Fibroblast of skin of right quadriceps (primary cell): Measurements from ENCODE around the gene SEMA7A.
"Not testable (repeated sequence)": the region's sequence is repeated elsewhere in the genome, so short reads cannot be mapped to it uniquely, and the experiment has no call there.

Source experiments
- DNase-seq: peaks from one replicate; pipeline ENCODE4 v3.0.0-alpha.2; 2013

Gene SEMA7A, protein sequence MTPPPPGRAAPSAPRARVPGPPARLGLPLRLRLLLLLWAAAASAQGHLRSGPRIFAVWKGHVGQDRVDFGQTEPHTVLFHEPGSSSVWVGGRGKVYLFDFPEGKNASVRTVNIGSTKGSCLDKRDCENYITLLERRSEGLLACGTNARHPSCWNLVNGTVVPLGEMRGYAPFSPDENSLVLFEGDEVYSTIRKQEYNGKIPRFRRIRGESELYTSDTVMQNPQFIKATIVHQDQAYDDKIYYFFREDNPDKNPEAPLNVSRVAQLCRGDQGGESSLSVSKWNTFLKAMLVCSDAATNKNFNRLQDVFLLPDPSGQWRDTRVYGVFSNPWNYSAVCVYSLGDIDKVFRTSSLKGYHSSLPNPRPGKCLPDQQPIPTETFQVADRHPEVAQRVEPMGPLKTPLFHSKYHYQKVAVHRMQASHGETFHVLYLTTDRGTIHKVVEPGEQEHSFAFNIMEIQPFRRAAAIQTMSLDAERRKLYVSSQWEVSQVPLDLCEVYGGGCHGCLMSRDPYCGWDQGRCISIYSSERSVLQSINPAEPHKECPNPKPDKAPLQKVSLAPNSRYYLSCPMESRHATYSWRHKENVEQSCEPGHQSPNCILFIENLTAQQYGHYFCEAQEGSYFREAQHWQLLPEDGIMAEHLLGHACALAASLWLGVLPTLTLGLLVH

DNA sequence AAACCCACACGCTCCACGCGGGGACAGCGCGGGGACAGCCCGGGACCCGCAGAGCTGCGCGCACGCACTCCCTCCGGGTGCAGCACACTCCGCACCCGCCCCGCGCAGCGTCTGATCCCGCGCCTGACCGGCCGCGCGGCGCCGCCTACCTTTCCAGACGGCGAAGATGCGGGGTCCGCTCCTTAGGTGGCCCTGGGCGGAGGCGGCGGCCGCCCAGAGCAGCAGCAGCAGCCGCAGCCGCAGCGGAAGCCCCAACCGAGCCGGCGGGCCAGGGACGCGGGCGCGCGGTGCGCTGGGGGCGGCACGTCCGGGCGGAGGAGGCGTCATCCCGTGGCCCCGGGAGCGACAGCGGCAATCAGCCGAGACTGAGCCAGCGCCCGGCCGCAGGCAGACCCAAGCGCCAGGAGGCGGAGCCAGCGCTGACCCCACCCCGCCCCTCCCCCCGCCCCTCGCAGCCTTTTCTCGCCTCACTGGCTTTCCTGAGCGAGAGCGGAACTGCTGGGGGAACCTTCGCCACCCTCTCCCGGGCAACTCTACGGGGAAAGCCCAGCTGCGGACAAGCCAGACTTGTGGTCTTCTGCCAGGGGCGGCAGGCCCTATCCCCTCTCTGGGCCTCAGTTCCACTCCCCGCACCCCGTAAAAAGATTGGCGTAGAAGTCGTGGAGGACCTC lies at the start of gene SEMA7A:
Gene SEMA7A, minus strand, starts transcription at position 367 of the 671 bp plus-strand sequence. Its CDS starts 40 bp downstream, at position 327.
- DNase-seq: peak; percentile 81

DNA sequence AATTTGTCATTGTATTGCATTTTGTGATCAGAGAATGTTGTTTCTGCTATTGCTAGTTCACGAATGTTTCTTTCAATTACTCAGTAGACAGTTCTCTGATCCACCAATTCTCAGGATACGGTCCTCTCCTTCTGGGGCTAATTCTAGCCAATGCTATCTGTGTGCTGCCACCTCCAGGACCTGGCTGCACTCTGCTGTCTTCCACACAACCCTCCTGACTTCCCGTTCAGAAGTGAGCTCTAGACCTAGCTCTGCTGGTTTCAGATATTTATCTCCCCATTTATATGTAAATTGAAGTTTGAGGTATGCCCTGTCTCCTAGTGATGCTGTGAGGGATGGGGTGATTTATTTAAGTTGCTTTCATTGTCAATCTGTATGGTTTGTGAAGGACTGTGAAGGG lies 48.9 kb upstream of the SEMA7A start:
- no peak for DNase-seq

DNA sequence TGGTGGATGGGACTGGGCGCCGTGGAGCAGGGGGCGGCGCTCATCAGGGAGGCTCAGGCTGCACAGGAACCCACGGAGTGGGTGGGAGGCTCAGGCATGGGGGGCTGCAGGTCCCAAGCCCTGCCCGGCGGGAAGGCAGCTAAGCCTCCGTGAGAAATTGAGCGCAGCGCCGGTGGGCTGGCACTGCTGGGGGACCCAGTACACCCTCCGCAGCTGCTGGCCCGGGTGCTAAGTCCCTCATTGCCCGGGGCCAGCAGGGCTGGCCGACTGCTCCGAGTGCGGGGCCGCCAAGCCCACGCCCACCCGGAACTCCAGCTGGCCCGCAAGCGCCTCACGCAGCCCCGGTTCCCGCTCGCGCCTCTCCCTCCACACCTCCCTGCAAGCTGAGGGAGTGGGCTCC lies 46.6 kb upstream of the SEMA7A start:
- not testable (repeated sequence) for DNase-seq

DNA sequence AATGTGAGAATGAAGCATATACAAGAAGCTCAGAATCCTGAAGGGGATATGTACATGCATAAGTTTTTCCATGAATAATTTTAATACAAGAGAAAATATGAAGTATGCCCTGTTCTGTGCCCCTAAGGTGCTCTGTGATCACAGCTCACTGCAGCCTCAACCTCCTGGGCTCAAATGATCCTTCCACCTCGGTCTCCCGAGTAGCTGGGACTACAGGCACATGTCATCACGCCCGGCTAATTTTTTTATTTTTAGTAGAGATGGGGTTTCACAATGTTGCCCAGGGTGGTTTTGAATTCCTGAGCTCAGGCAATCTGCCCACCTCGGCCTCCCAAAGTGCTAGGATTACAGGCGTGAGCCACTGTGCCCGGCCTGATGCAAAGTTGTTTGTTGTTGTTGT lies 37.9 kb upstream of the SEMA7A start:
- DNase-seq: not testable (repeated sequence)

DNA sequence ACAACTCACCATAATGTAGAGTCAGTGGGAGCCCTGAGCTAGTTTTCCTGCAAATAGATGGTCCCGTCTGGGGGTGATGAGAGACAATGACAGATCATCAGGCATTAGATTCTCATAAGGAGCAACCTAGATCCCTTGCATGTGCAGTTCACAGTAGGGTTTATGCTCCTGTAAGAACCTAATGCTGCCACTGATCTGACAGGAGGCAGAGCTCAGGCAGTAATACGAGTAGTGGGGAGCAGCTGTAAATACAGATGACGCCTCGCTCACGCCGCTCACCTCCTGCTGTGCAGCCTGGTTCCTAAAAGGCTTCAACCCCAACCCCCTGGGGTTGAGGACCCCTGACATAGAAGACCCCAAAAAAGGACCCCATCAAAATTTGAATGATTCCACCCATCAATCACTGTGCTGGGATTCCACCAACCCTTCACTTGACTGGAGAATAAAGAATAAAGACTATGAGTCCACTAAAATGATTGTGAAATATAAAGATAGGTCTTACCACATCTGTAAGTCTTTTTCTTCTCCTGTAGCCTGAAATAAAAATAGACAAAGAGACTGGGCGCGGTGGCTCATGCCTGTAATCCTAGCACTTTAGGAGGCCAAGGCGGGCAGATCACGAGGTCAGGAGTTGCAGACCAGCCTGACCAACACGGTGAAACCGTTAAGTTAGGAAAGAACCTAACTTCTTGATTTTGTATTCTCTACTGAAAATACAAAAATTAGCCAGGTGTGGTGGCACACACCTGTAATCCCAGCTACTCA lies 37.1 kb upstream of the SEMA7A start:
- no peak for DNase-seq

DNA sequence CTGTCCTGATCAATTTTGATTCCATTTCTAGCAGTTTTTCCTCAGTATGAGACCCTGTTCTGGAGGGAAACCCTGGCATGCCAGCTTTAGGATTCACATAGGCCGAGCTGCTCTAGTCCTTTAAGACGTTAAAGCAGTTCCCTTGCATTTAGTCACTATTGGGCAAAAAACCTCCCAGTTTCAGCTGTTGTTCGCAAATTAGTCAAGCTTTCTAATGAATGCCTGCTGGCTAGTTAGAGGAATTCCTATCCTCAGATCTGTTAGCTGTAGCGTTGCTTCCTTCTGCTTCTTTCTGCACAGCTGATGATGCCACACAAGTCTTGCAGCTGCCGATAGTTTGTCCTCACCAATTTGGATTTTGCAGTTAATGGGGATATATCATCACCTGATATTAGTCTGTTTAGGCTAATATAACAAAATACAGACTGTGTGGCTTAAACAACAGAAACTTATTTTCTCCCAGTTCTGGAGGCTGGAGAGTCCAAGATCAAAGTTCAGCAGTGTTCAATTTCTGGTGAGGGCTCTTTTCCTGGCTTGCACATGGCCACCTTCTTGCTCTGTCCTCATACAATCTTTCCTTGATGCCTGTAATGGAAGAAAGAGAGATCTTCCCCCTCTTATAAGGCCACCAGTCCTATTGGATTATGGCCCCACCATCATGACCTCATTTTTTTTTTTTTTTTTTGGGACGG lies 34.7 kb upstream of the SEMA7A start:
- no peak for DNase-seq

DNA sequence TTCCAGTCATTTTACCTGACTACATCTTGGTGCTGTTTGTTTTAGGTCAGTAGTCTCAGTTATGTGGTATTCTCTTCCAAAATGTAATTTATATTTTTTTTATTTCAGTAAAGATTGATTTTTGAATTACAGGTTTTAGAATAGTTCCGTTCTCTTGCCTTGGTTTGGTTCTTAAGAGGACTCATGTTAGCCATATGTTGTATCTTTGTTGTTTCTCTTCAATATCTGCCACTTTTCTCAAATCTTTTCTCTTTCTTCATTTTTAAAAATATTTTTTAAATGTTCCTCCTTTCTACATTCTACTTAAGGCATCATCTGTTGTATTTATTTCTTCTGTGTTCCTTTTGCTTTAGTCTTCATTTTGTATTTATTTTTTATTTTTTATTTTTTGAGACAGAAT lies 32.8 kb upstream of the SEMA7A start:
- DNase-seq: no peak

DNA sequence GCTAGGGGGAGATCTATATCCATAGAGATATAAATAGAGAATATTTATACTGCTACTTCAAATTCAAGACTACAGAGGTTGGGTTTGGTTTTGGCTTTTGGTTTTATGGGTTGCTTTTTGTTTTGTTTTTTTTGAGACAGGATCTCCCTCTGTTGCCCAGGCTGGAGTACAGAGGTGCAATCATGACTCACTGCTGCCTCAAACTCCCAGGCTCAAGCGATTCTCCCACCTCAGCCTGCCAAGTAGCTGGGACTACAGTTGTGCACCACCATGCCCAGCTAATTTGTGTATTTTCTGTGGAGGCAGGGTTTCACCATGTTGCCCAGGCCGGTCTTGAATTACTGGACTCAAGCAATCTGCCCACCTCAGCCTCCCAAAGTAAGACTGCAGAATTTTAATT lies 31.1 kb upstream of the SEMA7A start:
- DNase-seq: no peak

DNA sequence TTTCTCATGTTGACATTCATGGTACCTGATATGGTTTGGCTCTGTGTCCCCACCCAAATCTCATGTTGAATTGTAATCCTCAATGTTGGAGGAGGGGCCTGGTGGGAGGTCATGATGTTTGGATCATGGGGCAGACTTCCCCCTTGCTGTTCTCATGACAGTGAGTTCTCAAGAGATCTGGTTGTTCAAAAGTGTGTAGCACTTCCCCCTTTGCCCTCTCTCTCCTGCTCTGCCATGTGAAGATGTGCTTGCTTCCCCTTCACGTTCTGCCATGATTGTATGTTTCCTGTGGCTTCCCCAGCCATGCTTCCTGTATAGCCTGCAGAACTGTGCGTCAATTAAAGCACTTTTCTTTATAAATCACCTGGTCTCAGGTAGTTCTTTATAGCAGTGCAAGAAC lies 30.5 kb upstream of the SEMA7A start:
- DNase-seq: no peak

DNA sequence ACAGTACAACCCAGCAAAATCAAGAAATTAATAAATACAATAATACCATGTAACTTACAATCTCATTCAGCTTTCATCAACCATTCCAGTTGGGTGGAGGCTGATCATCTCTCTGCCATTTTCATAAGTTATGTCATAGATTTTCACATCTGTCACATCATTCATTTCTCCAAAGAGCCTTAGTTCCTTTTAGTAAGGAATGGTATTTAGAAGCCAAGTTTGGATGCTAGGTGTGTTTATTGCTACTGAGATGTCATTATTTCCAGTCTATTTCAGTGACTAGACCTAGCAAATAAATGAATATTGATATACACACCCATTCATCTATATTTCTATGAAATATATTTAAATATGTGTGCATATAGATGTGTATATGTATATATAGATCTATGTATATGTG lies 29.9 kb upstream of the SEMA7A start:
- no peak for DNase-seq

DNA sequence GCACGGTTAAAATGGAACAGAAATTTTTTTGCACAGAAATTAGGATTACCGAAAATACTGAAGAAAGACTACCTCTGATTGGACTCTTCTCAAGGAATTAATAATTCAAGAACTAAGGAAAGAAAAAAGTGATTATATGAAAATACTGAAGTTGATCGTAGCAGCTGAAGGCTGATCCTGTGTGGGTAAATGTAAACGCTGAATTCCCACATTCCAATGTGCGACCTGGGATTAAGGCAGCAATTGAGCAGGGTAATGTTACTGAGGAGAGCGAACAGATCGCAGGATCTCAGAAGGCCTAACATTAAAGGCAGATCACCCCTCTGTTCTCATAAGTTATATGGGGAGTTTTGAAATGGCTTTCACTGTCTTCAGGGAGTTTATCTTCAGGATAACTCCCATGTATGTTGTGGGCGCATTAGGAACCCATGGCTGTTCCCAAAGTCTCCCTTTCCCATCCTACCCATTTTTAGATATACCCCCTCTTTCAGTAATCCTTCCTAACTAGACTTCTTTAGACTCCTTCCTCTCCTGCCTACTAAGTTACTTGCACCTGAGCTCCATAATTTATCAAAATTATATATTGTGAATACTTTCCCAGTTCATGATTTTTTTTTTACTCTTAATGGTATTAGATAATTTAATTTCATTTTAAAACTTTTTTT lies 28.2 kb upstream of the SEMA7A start:
- no peak for DNase-seq

DNA sequence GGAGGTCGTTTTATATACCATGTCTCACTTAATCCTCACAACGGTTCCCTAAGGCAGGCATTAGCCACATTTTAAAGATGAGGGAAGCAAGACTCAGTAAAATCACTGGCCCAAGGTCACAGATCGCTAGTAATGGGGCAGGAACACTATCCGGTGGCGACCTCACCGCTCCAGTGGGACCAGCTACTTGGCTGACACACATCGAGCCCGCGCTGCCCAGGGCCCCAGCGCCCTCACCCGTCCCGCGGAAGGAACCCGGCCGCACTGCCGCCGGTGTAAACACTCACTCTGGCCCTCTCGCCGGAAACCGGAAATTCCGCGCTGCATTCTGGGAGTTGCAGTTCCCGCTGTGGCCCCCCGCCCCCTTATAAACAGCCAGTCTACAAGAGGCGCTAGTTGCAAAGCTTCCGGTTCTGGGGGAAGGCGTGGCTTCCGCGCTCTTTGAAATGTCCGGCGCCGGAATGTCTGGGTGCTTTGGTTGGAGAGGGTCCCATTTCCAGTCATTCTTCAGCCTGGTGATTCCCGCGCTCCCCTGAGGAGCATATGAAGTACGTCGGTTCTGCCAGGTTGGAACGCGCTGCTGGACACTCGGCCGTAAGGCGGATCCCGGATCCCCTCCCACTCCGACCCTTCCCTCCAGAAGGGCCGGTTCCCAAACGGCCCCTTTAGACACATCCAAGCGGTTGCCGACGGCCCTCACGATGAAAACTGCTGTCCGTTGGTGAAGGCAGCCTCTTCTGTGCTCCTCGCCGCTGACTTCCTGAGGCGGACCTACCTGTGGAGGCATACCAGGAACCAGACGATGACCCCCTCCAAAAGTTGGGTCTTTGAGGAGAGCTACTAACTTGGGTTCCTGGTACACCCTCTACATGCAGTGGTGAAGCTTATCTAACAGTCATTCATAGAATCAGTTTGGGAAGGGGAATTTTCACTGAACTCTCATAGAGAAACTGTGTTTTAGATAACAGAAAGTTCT lies 27.4 kb upstream of the SEMA7A start, which contains the start of gene UBL7:
Gene UBL7, minus strand, starts transcription at position 290 of the 976 bp plus-strand sequence. CDS start 2,293 bp downstream, outside the sequence.
- DNase-seq: peak; percentile 97

DNA sequence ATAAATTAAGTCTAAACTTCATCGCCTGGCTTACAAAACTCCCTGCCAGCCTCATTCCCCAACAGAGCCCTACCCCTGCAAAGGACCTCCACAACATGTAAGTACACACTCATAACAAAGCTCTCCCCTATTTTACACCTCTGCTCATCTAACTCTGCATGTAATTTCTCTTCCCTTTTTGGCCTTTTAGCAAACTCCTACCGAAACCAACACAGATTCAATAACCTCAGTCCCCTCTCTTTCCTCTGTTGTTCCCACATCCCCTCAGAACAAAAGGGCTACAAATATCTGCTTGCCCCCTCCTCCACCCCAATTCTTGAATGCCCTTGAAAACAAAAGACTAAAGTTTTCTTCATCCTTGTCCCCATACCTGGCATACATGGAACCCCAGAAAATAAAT lies 26.5 kb upstream of the SEMA7A start:
- no peak for DNase-seq

DNA sequence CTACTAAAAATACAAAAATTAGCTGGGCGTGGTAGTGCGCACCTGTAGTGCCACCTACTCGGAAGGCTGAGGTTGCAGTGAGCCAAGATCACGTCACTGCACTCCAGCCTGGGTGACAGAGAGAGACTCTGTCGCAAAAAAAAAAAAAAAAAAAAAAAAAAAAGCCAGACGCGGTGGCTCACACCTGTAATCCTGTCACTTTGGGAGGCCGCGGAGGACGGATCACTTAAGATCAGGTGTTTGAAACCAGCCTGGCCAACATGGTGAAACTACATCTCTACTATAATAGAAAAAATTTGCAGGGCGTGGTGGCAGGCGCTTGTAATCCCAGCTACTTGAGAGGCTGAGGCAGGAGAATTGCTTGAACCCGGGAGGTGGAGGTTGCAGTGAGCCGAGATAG lies 26.0 kb upstream of the SEMA7A start:
- DNase-seq: not testable (repeated sequence)

DNA sequence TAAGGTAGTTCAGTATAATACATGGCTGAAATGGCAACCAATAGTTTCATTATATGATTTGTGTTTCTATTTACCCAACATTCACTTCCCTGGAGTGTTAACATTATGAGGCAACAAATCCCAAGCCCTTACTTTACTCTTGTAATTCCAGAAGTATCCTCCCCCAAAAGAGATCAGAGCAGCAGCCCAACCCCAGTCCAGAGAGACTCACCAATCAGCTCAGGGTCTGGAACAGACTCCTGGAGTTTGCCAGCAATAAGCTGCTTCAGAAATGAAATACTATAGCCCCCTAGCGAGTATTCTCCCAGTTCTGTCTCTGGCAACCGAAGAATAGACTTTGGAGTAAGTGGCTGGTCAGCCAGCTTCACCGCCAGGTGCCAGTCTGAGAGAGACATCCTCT lies 24.7 kb upstream of the SEMA7A start:
- DNase-seq: no peak

DNA sequence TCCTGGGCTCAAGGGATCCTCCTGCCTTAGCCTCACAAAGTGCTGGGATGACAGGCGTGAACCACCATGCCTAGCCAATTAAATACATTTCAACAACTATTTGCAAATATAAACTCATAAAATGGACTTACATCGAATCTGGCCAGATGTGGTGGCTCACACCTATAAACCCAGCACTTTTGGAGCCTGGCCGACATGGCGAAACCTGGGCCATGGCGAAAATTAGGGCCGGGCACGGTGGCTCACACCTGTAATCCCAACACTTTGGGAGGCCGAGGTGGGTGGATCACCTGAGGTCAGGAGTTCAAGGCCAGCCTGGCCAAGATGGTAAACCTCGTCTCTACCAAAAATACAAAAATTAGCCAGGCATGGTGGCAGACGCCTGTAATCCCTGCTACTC lies 23.3 kb upstream of the SEMA7A start:
- not testable (repeated sequence) for DNase-seq

DNA sequence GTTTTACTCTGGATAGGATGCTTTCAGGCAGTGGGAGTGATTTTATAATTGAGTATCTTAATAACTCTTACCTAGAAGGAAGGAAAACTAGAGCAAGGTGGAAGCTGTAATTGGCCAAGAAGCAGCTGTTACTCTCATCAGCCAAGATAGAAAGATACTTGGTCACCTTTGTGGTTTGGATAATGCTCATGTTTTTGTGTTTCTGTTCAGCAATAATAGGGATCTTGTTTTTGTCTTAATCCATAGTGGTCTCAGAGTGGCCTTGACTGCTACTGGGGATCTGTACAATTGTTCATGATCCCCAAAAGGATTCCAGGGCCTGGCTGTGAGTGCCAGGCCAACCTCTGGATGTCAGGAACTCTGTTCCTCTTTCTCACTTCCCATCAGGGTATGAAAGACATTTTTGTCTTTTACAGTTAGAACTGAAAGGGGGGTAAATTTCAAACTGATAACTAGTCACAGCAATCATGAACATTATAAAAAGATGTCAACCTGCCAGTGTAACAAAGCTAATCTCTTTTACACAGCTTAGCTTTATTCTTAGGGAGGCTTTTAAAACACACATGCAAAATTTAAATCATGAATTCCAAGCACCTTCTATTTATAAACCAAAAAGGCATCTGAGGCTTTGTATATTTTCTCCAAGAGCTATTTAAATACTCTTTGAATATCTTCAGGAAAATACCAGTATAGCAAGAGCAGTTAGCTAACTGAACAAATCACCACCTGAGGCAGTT lies 21.2 kb upstream of the SEMA7A start:
- no peak for DNase-seq

DNA sequence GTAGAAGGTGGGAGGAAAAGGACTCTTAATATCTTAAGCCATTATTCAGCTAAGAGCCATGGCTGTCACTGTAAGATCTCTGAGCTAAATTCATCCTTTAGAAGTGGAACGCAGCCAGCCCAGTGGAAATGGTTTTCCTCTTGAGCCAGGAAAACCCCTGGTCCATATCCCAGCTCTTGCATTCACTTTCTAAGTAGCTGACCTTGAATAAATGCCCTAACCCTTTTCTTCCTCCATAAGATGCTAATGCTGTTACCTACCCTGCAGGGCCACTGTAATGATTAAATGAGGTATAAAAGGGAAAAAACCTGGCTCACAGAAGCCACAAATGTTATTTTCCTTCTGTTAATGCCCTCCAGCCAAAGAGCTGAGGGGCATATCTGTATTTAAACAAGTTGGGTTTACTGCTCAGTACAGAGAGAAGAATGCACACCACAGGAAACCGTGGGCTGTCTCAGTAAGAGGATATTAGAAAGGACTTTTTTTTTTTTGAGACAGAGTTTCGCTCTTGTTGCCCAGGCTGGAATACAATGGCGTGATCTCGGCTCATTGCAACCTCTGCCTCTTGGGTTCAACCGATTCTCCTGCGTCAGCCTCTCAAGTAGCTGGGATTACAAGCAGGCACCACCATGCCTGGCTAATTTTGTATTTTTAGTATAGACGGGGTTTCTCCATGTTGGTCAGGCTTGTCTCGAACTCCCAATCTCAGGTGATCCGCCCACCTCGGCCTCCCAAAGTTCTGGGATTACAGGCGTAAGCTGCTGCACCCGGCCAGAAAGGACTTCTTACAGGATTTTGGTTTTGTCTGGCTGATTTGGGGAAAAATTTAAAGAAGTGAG lies 20.4 kb upstream of the SEMA7A start:
- DNase-seq: no peak
